K562 (cell line): ENCODE results near the gene BBLN. TPM values are rescaled to one million over a fixed set of nuclear protein-coding genes. Genes with fewer than 3 reads are reported as not detected.

ENCODE experiments used
- C11orf30 ChIP-seq: fragments of 450-650 bp; IDR thresholded peaks from 2 replicates; pipeline ENCODE4 v1.6.1; 2016; ENCODE audit warnings: low read depth, mild to moderate bottlenecking
- CBX2 ChIP-seq: fragments of 200-600 bp; sonication (generic); IDR thresholded peaks from one replicate; pipeline ENCODE4 v1.6.1; 2012; ENCODE audit warnings: mild to moderate bottlenecking, low read length, inconsistent platforms; ENCODE audit not compliant: insufficient read depth, poor library complexity, severe bottlenecking
- CSDE1 ChIP-seq, 2 experiments: fragments of 450-650 bp; IDR thresholded peaks; 2 replicates each; pipeline ENCODE4 v1.6.1; 2016; ENCODE audit warnings: mild to moderate bottlenecking in 1 of 2
- CXXC5 ChIP-seq: fragments of 250-450 bp; sonication (Bioruptor Pico); IDR thresholded peaks from 2 replicates; pipeline ENCODE4 v1.8.0; 2022; ENCODE audit warnings: inconsistent platforms, mild to moderate bottlenecking, moderate library complexity
- EGR1 ChIP-seq: fragments of 450-650 bp; conservative IDR thresholded peaks from 2 replicates; pipeline ENCODE4 v1.6.1; 2017; ENCODE audit warnings: mild to moderate bottlenecking
- GATA2 ChIP-seq: sonication (generic); formaldehyde crosslinking; IDR thresholded peaks from 2 replicates; pipeline ENCODE4 v1.4.0; 2020; ENCODE audit warnings: mild to moderate bottlenecking, missing genetic modification reagents
- MXI1 ChIP-seq: IDR thresholded peaks from 2 replicates; pipeline ENCODE4 v1.6.1; 2011; ENCODE audit warnings: low read depth, mild to moderate bottlenecking, improper control_type of control experiment, low read length
- MYC ChIP-seq, 2 experiments: fragments of 250-450 bp in 1 of 2; sonication (Bioruptor Pico) in 1 of 2; IDR thresholded peaks; 2 replicates each; pipeline versions ENCODE4 v1.5.1 to v1.6.1; 2012 to 2021; ENCODE audit warnings: low read depth in 2 of 2, borderline replicate concordance in 1 of 2, improper control_type of control experiment in 1 of 2, low read length in 1 of 2, mild to moderate bottlenecking in 1 of 2, moderate library complexity in 1 of 2
- NFE2L1 ChIP-seq: fragments of 450-650 bp; IDR thresholded peaks from 2 replicates; pipeline ENCODE4 v1.6.1; 2016; ENCODE audit warnings: missing genetic modification characterization, low read depth, mild to moderate bottlenecking, missing compliant biosample characterization, moderate library complexity, borderline replicate concordance
- NFIC ChIP-seq: fragments of 450-650 bp; IDR thresholded peaks from 2 replicates; pipeline ENCODE4 v1.6.1; 2017; ENCODE audit warnings: mild to moderate bottlenecking, inconsistent platforms
- PHF8 ChIP-seq: fragments of 200-600 bp; sonication (generic); IDR thresholded peaks from 2 replicates; pipeline ENCODE4 v1.6.1; 2012; ENCODE audit warnings: mixed run types, mild to moderate bottlenecking, inconsistent platforms, low read length, moderate library complexity, borderline replicate concordance
- RHOXF2B ChIP-seq: fragments of 250-450 bp; sonication (Bioruptor Pico); conservative IDR thresholded peaks from 2 replicates; pipeline ENCODE4 v1.5.1; 2021
- SAP30 ChIP-seq: fragments of 200-600 bp; sonication (generic); IDR thresholded peaks from 2 replicates; pipeline ENCODE4 v1.6.1; 2012; ENCODE audit warnings: borderline replicate concordance, low read depth, mild to moderate bottlenecking, moderate library complexity, low read length, control low read depth, inconsistent platforms; ENCODE audit not compliant: insufficient read depth, poor library complexity, severe bottlenecking
- SMARCB1 ChIP-seq: IDR thresholded peaks from 2 replicates; pipeline ENCODE4 v1.6.1; 2011; ENCODE audit warnings: improper control_type of control experiment, low read depth; ENCODE audit not compliant: insufficient read length
- SNRNP70 ChIP-seq: fragments of 200-400 bp; formaldehyde crosslinking; optimal IDR thresholded peaks from 2 replicates; pipeline ENCODE3; 2017; ENCODE audit warnings: low read depth, low read length
- SPI1 ChIP-seq: IDR thresholded peaks from 2 replicates; pipeline ENCODE4 v1.6.1; 2011; ENCODE audit warnings: low read depth, low read length, control low read depth, borderline replicate concordance
- SREBF2 ChIP-seq: sonication (generic); formaldehyde crosslinking; IDR thresholded peaks from 2 replicates; pipeline ENCODE4 v1.4.0; 2020; ENCODE audit warnings: mild to moderate bottlenecking, missing genetic modification reagents
- STAG1 ChIP-seq: sonication (generic); formaldehyde crosslinking; IDR thresholded peaks from 2 replicates; pipeline ENCODE4 v1.5.0; 2020; ENCODE audit warnings: missing genetic modification reagents, borderline replicate concordance
- YBX1 ChIP-seq: fragments of 450-650 bp; IDR thresholded peaks from 2 replicates; pipeline ENCODE4 v1.7.1; 2016; ENCODE audit warnings: mild to moderate bottlenecking
- ZBTB7A ChIP-seq: IDR thresholded peaks from 2 replicates; pipeline ENCODE4 v1.6.1; 2011; ENCODE audit warnings: low read depth, mild to moderate bottlenecking, low read length, moderate library complexity, borderline replicate concordance; ENCODE audit not compliant: control insufficient read depth
- ZNF124 ChIP-seq: sonication (generic); formaldehyde crosslinking; IDR thresholded peaks from 2 replicates; pipeline ENCODE4 v1.8.1; 2022; ENCODE audit warnings: missing genetic modification reagents
- ZNF239 ChIP-seq: fragments of 250-450 bp; sonication (Bioruptor Pico); IDR thresholded peaks from 2 replicates; pipeline ENCODE4 v1.4.0; 2020; ENCODE audit warnings: mild to moderate bottlenecking
- ZNF316 ChIP-seq: fragments of 450-650 bp; IDR thresholded peaks from 2 replicates; pipeline ENCODE4 v1.6.1; 2016
- ZNF444 ChIP-seq: fragments of 250-450 bp; sonication (Bioruptor Pico); IDR thresholded peaks from 2 replicates; pipeline ENCODE4 v1.4.0; 2020; ENCODE audit warnings: mild to moderate bottlenecking, moderate library complexity
- ZNF668 ChIP-seq: fragments of 250-450 bp; sonication (Bioruptor Pico); IDR thresholded peaks from 2 replicates; pipeline ENCODE4 v1.8.0; 2022; ENCODE audit warnings: mild to moderate bottlenecking, inconsistent platforms
- ZSCAN29 ChIP-seq: fragments of 450-650 bp; IDR thresholded peaks from 2 replicates; pipeline ENCODE4 v1.6.1; 2017
- polyA plus RNA-seq, 8 experiments: library from polyadenylated mRNA; depleted of rRNA in 4 of 8; stranded (reverse) in 5 of 8; unstranded in 3 of 8; fragments of >200 nt; fragmentation: Nextera tagmentation in 2 of 8; fragmentation: Illumina TruSeq in 1 of 8; extraction: Ambion mirVana in 2 of 8; extraction: Trizol in 1 of 8; gene quantifications; 2 replicates each; pipeline versions ENCODE4 v1.2.1 to v1.2.3, GENCODE V29; 2011 to 2014; ENCODE audit warnings: inconsistent platforms in 1 of 8, missing spikeins in 1 of 8
- total RNA-seq, 7 experiments: library from RNA; depleted of rRNA in 6 of 7; stranded (reverse); fragments of >200 nt in 6 of 7; fragmentation: Illumina TruSeq in 2 of 7; extraction: Trizol in 2 of 7; gene quantifications; 2 replicates each; pipeline versions ENCODE4 v1.2.1 to v1.2.3, GENCODE V29; 2011 to 2021; ENCODE audit warnings: low replicate concordance in 1 of 7
- TF ChIP-seq, protein P1 (sequence below): sonication (generic); formaldehyde crosslinking; IDR thresholded peaks from 2 replicates; pipeline ENCODE4 v1.8.0; 2022; ENCODE audit warnings: missing genetic modification reagents, mild to moderate bottlenecking, moderate library complexity, borderline replicate concordance
- TF ChIP-seq, protein P2 (sequence below): fragments of 450-650 bp; IDR thresholded peaks from one replicate; pipeline ENCODE4 v1.6.1; 2018; ENCODE audit warnings: mild to moderate bottlenecking, moderate library complexity; ENCODE audit not compliant: partially characterized antibody

Gene BBLN
- total and polyA plus RNA-seq, 9 of the 15 experiments (the other 6 are each of a cell fraction or from before 2014, with no cell fraction given): 4.2 to 331 (median 87.1) TPM

DNA sequence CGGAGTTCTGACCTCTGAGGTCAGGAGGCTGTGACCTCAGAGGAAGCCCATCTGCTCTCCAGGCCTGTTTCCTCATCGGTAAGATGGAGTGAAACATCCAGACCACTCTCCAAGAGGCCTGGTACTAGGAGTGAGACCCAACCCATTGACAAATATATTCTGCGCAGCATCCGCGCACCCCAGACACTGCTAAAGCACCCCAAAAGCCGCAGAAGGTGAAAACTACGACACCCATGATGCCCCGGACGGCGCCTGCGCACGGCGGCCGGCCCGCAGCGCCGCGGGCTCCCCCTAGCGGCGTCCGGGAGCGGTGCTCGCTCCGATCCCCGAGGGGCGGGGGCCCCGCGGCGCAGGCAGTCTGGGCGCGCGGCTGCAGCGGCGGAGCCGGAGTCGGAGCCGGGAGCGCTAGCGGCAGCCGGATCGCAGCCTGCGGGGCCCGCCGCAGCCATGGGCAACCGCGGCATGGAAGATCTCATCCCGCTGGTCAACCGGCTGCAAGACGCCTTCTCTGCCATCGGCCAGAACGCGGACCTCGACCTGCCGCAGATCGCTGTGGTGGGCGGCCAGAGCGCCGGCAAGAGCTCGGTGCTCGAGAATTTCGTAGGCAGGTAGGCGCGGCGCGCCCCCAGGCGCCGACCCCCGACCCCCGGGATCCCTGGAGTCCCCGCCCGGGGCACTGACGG lies 43.1 kb downstream of the BBLN start, which contains the start of gene DNM1 (continued):
- no peak for TF ChIP-seq C11orf30
- no peak for TF ChIP-seq CSDE1 (IDR thresholded peaks at IDR 0.05)
- peak; percentile 97 for TF ChIP-seq CXXC5 (CRISPR knock-in tag)
- no peak for TF ChIP-seq ZNF316
- peak; percentile 82; the same call in 1 of the 2 replicates for TF ChIP-seq ZSCAN29
- TF ChIP-seq YBX1: no peak
- TF ChIP-seq EGR1: no peak
- peak; percentile 41; the same call in 1 of the 2 replicates for TF ChIP-seq SPI1
- no peak for TF ChIP-seq GATA2 (CRISPR knock-in tag)
- peak; percentile 90 for TF ChIP-seq SAP30
- TF ChIP-seq STAG1 (CRISPR knock-in tag): no peak
- TF ChIP-seq ZNF124 (CRISPR knock-in tag): no peak
- TF ChIP-seq, protein P1, sequence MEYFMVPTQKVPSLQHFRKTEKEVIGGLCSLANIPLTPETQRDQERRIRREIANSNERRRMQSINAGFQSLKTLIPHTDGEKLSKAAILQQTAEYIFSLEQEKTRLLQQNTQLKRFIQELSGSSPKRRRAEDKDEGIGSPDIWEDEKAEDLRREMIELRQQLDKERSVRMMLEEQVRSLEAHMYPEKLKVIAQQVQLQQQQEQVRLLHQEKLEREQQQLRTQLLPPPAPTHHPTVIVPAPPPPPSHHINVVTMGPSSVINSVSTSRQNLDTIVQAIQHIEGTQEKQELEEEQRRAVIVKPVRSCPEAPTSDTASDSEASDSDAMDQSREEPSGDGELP: no peak
- TF ChIP-seq CBX2: no peak
- TF ChIP-seq NFIC: no peak
- no peak for TF ChIP-seq NFE2L1 (tag)
- no peak for TF ChIP-seq RHOXF2B
- TF ChIP-seq SREBF2 (CRISPR knock-in tag): no peak
- no peak for TF ChIP-seq ZBTB7A
- peak; percentile 80 for TF ChIP-seq ZNF668 (CRISPR knock-in tag)
- TF ChIP-seq SMARCB1: no peak
- TF ChIP-seq MYC (IDR thresholded peaks at IDR 0.05; ENCODE audit: low read depth, low read length): peak; percentile 86
- no peak for TF ChIP-seq MYC (CRISPR knock-in tag; IDR thresholded peaks at IDR 0.05; ENCODE audit: borderline replicate concordance, low read depth)
- TF ChIP-seq, protein P2, sequence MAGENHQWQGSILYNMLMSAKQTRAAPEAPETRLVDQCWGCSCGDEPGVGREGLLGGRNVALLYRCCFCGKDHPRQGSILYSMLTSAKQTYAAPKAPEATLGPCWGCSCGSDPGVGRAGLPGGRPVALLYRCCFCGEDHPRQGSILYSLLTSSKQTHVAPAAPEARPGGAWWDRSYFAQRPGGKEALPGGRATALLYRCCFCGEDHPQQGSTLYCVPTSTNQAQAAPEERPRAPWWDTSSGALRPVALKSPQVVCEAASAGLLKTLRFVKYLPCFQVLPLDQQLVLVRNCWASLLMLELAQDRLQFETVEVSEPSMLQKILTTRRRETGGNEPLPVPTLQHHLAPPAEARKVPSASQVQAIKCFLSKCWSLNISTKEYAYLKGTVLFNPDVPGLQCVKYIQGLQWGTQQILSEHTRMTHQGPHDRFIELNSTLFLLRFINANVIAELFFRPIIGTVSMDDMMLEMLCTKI: no peak
- TF ChIP-seq ZNF444 (CRISPR knock-in tag): no peak
- no peak; the same call in 1 of the 2 replicates for TF ChIP-seq MXI1
- TF ChIP-seq SNRNP70: no peak
- 0 out of 2 replicates have a peak, but pooled peaks have one; percentile 8 for TF ChIP-seq ZNF239 (CRISPR knock-in tag)
- TF ChIP-seq PHF8: peak; percentile 73; the same call in 1 of the 2 replicates
